ENCODE data around the gene FADS2. TPM values are rescaled to one million over a fixed set of nuclear protein-coding genes. Genes with fewer than 3 reads are reported as not detected.

The FADS2 gene
- total and polyA plus RNA-seq, 10 of the 15 experiments (the other 5 are each of a cell fraction or from before 2014, with no cell fraction given) = 3.3 to 313 (median 149) TPM

DNA sequence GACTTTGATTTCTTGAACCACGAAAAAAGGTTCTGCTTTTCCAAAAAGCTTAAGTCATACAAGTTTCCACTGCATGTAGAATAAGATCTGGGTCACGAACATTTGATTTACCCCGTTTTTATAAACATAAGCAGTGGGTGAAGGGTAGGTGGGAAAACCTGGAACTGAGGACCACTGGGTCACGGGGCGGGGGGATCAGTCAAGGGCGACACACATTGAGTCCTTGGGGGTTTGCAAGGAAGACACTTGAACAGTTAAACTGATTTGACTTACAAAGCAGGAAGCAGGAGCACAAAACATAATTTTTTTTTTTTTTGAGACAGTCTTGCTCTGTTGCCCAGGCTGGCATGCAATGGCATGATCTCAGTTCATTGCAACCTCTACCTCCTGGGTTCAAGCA, 52.4 kb downstream of the FADS2 start:
- Histone ChIP-seq H3K36me3 (ENCODE audit: control insufficient read depth in 2 of 2, insufficient read depth in 2 of 2, low read length in 1 of 2) (no peaks in the 10 kb centered on the region), H3K79me2 (ENCODE audit: control insufficient read depth, insufficient read depth, low read length) (no peaks in the 10 kb centered on the region), H3K9me3 (replicated peaks; ENCODE audit: control insufficient read depth, insufficient read depth, low read length) (no peaks in the 10 kb centered on the region), H3K4me1 (ENCODE audit: control insufficient read depth, insufficient read depth, low read length) (peaks cover 22% of the 10 kb centered on the region), H3K4me3 (peak overlapping the region; percentile 36; the same call in 1 of the 2 replicates), H3K9ac (ENCODE audit: control insufficient read depth, insufficient read depth, low read length) (peak overlapping the region; percentile 35; the same call in 1 of the 2 replicates), H4K20me1 (ENCODE audit: control insufficient read depth, insufficient read depth) (no peaks in the 10 kb centered on the region), H2AFZ (ENCODE audit: control insufficient read depth, low read depth, low read length) (peak overlapping the region; percentile 95), H3K4me2 (ENCODE audit: control insufficient read depth, insufficient read depth) (peak overlapping the region; percentile 77), H3K27me3 (replicated peaks in 1 of 2; ENCODE audit: control insufficient read depth in 2 of 2, insufficient read depth in 2 of 2, low read length in 1 of 2) (no peaks in the 10 kb centered on the region; a peak in 1 of 4 replicates), H3K27ac (ENCODE audit: control insufficient read depth, insufficient read depth) (peak overlapping the region; percentile 31)
- FAIRE-seq (no peak), ATAC-seq (peak; percentile 18; the same call in 2 of the 3 replicates), DNase-seq (ENCODE audit: low read depth, low spot score) (no peak)
- RAD21 ChIA-PET (ENCODE audit: unreplicated experiment) = interaction anchor here (1.0 to 2.1 kb wide), 3 partner anchors 10 to 83 kb away, joined by 3 to 10 read pairs (median 8); no protein-coding TSS in a partner anchor
- intact Hi-C loops (cut with micrococcal nuclease; ENCODE audit: unreplicated experiment) = no loop called here
- CTCF ChIA-PET = interaction anchor here (1.1 to 4.0 kb wide), 6 partner anchors 9 to 202 kb away, joined by 3 to 38 read pairs (median 16); no protein-coding TSS in a partner anchor
- POLR2A ChIA-PET = interaction anchor here (1.2 kb wide), 2 partner anchors 43 to 51 kb away, joined by 3 read pairs; no protein-coding TSS in a partner anchor
- SMC1A ChIA-PET (ENCODE audit: uncharacterized antibody, unreplicated experiment) = interaction anchor here (0.9 to 2.5 kb wide), 8 partner anchors 8 to 201 kb away, joined by 3 to 11 read pairs (median 4); no protein-coding TSS in a partner anchor
- TF ChIP-seq HCFC1 (IDR thresholded peaks at IDR 0.05; ENCODE audit: low read length) = no peak
- TF ChIP-seq, protein P1, sequence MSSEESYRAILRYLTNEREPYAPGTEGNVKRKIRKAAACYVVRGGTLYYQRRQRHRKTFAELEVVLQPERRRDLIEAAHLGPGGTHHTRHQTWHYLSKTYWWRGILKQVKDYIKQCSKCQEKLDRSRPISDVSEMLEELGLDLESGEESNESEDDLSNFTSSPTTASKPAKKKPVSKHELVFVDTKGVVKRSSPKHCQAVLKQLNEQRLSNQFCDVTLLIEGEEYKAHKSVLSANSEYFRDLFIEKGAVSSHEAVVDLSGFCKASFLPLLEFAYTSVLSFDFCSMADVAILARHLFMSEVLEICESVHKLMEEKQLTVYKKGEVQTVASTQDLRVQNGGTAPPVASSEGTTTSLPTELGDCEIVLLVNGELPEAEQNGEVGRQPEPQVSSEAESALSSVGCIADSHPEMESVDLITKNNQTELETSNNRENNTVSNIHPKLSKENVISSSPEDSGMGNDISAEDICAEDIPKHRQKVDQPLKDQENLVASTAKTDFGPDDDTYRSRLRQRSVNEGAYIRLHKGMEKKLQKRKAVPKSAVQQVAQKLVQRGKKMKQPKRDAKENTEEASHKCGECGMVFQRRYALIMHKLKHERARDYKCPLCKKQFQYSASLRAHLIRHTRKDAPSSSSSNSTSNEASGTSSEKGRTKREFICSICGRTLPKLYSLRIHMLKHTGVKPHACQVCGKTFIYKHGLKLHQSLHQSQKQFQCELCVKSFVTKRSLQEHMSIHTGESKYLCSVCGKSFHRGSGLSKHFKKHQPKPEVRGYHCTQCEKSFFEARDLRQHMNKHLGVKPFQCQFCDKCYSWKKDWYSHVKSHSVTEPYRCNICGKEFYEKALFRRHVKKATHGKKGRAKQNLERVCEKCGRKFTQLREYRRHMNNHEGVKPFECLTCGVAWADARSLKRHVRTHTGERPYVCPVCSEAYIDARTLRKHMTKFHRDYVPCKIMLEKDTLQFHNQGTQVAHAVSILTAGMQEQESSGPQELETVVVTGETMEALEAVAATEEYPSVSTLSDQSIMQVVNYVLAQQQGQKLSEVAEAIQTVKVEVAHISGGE (CRISPR knock-in tag; IDR thresholded peaks at IDR 0.05) = 0 out of 2 replicates have a peak, but pooled peaks have one; percentile 35
- under 1% methylated on average over 6 of the region's 6 CpGs for WGBS (ENCODE audit: insufficient coverage, insufficient replicate concordance, low lambda C conversion rate, missing lambda C conversion rate)
- in situ Hi-C loops (cut with MboI) = no loop called here
- BruUV-seq (replicated peaks) = no TSS peak

Measured in GM12878 (cell line).